Glomerular visceral epithelial cell (primary cell): ENCODE data around the gene A3GALT2.
"Not testable (repeated sequence)": the region's sequence is repeated elsewhere in the genome, so short reads cannot be mapped to it uniquely, and the experiment has no call there.

Experiments used
- DNase-seq: peaks from one replicate; pipeline ENCODE4 v3.0.0-alpha.2; 2016; ENCODE audit errors: extremely low spot score

Gene A3GALT2

DNA sequence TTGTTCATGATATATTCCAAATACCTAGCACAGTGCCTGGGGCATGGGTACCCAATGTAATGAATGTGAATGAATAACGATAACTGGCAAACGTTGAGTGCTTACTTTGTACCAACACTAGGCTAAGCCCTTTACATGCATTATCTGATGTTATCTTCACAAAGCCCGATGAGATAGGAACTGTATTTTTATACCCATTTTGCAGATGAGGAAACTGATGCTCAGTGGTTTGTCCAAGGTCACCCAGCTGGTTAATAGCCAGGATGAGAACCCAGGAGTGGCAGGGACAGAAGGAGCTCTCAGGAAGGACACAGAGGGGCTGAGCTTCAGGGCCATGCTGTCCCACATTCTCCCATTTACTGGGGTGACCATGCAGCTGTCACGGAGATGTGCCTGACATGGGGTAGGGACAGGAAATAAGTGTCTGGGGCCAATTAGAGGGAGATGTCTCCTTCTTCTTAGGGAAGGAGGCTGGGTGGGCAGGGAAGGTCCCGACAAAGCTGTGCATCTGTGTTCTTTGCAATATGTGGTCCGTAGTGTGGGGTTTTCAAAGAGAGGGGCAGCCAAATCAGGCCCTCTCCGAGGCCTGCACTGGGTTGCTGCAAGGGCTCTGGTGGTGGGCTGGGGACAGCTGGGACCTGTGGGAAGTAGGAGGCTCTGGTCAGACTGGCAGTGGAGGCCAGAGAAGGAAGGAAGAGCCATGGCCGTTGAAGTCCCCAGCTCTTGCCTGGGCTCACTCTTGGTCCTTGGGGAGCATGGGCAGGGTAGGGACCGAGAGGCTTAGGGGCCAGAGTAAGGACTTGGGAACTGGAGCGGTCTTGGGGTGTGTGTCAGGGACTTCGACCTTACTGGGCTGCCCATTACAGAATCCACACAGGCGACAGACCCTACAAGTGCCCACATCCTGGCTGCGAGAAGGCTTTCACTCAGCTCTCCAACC lies 26.6 kb downstream of the A3GALT2 start:
- no peak for DNase-seq

- DNase-seq: no peak
Observed at GRCh38 chr1:33292726-33293340, 28.1 kb downstream of the A3GALT2 start.

DNA sequence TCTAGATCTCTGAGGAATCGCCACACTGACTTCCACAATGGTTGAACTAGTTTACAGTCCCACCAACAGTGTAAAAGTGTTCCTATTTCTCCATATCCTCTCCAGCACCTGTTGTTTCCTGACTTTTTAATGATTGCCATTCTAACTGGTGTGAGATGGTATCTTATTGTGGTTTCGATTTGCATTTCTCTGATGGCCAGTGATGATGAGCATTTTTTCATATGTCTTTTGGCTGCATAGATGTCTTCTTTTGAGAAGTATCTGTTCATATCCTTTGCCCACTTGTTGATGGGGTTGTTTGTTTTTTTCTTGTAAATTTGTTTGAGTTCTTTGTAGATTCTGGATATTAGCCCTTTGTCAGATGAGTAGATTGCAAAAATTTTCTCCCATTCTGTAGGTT lies 30.3 kb downstream of the A3GALT2 start:
- not testable (repeated sequence) for DNase-seq

DNA sequence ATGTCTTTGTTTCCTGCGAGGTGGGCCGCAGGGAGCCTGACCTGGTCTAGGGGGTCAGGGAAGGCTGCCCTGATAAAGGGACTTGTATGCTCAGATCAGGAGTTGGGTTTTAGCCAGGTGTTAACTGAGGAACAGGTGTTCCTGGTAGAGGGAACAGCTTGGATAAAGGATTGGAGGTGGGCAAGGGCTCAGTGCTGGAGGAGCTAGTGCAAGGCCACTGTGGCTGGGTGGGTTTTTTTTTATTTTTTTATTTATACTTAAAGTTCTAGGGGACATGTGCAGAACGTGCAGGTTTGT lies 31.1 kb downstream of the A3GALT2 start:
- no peak for DNase-seq

DNA sequence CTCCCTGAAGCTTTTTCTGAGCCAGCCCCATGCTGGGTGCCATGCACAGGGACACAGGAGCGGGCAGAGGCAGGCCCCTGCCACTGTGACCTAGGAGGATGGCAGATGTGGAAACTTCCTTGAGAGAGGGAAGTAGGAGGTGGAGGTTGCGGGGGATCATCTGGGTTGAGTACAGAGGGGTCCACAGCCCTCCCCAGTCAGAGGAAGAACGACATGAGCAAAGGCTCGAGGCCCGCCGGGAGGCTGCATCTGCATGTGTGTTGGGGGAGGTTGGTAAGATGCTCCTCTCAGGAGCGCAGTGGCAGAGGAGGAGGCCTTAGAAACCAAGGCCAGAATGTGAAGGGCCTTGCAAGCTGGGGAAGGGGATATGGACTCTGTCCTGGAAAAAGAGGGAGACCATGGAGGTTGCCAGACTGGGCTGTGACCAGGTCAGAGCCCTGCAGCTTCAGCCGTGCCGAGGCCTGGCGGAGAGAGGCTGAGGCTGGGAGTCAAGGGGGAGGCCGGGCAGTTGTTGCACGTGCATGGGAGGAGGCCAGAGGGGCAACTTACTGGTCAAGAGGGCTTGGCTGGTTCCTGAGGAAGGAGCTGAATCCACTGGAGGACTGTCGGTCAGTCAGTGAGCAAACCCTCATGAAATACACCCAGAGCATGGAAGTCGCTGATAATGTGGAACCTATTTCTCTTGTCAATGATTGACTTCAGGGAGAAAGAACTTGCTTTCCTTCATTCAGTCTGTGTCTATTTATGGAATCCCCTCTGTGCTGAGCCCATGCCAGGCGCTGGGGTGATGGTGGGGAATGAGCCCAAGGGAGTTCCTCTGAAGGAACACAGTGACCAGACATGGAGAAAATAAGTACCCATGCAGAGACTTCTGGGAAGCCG lies 31.7 kb downstream of the A3GALT2 start:
- no peak for DNase-seq

- DNase-seq: no peak
Observed at GRCh38 chr1:33287317-33287716, 33.6 kb downstream of the A3GALT2 start.

- DNase-seq: no peak
Observed at GRCh38 chr1:33286451-33287185, 34.3 kb downstream of the A3GALT2 start.

DNA sequence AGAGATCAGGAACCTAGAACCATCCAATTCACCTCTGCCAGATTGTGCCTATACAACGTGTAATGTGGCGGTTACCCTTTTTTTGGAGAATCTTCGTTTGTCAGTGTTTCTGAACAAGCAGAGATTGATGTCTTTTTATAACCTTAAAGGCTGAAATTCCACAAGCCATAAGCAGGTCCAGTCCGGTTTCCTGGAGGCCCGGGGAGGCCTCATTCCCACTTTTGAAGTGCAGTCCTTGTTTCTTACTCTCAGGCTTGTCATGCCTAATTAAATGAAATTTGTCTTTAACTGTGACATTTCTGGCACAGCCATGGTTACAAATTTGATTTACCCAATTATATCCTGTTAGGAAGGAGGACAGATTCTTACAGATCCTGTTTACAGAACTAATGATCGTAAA lies 36.8 kb downstream of the A3GALT2 start:
- no peak for DNase-seq

DNA sequence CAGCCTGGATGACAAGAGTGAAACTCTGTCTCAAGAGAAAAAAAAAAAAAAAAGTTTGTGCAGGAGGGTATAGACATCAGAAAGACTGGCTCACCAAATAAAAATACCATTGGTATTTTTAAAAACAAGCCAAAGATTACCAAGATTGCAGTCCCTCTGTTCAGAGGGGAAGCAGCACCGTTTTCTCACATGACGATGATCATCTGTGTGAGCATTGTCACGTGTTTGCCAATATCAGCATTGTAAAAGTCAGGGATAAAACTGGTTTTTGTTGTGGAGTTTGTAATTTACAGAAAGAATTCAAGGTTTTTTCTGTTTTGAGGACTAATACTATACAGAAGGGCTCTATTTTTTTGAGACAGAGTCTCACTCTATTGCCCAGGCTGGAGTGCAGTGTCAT lies 38.1 kb downstream of the A3GALT2 start:
- DNase-seq: no peak

- DNase-seq: no peak
Observed at GRCh38 chr1:33281554-33282303, 39.2 kb downstream of the A3GALT2 start.

DNA sequence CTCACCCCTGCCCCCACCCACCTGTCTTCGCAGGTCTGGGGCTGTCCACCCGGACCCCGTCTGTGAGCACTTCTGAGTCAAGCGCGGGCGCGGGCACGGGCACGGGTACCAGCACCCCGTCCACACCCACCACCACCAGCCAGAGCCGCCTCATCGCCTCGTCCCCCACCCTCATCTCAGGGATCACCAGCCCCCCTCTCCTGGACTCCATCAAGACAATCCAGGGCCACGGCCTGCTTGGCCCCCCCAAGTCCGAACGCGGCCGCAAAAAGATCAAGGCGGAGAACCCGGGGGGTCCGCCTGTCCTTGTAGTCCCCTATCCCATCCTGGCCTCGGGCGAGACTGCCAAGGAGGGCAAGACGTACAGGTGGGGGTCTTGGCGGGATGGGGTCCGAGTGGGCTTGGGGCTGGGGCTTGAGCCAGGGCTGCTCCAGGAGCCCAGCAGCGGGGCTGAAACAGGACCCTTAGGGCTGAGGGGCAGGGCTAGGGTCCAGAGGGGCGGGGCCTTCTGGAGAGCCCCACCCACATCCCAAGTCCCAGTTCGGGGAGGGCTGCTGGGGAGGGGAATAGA lies 40.7 kb downstream of the A3GALT2 start:
- DNase-seq: no peak

GRCh38 chr1:33277488-33278084 lies 43.3 kb downstream of the A3GALT2 start:
- DNase-seq: no peak

DNA sequence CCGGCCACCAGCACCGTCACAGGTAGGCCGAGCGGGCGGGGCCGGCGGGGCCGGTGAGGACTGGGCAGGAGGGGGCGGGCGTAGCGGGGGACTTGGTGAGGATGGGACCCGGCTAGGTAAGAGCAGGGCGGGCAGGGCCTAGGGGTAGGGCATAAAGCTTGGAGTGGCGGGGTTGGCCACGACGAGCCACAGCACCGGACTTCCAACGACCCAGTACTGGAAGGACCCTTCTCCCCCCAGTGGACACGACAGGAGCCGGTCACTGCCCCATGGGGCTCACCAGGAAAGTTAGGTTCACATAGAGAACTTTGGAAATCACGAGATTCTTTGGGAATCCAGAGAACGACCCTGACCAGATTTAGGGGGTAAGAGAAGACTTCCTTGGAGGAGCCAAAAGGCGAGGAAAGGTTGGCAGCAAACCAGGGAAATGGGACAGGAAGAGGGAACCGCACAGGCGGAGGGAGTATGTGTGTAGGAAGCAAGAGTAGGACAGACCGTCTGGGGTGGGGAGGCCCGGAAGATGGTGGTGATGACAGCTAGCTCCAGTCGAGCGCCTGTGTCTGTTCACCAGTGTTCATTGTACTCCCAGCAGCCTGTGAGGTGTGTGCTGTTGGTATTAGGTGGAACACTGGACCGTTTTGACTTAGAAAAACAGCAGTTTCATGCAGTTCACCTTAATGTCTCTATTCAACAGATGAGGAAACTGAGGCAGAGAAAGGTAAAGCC lies 44.2 kb downstream of the A3GALT2 start:
- DNase-seq: no peak

- DNase-seq: no peak
Observed at GRCh38 chr1:33275706-33276572, 45.0 kb downstream of the A3GALT2 start.

DNA sequence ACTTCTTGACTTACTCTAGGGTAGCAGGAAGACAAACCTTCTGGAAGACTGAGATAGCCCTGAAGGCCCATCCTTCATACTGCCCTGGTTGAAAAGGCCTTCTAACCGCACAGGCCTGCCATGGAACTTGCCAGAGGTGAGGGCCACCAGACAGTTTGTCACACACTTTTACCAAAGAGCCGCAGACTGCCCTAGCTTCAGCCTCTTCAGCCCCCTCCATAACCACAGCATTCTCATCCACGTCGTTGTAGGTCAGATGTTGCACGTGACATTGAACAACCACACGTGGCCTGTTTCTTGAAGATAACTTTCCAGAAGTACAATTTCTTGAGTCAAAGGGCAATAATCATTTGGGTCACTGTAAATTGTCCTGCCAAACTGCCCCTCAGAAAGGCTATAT lies 45.7 kb downstream of the A3GALT2 start:
- DNase-seq: no peak

DNA sequence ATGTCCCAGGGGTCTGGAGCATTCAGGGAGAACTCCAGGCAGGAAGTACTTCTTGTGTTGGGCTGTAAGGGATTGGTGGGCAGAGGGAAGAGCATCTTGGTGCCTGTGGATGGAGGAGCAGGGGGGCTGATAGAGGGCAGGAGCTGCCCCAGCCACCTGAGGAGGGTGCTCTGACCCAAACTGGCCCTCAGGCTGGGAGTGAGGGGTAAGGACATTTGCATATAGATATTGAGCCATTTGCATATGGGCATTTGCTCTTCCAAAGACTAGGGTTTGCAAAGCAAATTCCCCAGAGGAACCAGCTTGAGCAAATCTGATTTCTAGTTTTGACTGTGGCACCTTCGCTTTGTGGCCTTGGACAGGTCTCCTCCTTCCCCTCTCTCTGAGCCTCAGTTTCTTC lies 46.5 kb downstream of the A3GALT2 start:
- no peak for DNase-seq

- no peak for DNase-seq
Observed at GRCh38 chr1:33273961-33274371, 46.9 kb downstream of the A3GALT2 start.

DNA sequence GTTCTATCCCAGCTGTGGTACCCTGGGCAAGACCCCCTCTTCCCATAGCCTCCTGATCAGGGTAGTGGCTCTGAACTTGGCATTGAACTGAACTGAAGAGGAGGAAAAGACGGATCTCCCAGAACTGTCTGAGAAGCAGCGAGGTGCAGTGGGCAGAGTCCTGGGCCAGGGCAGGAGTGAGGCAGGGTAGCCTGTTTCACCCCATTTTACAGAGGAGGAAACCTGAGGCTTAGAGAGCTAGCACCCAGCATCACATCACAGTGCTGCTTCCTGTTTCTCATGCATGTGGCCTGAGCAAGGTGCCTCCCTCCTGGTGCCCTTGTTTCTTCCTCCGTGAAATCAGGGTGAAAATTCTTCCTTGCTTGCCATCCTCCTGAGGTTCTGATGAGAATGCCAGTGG lies 47.5 kb downstream of the A3GALT2 start:
- no peak for DNase-seq

- DNase-seq: no peak
Observed at GRCh38 chr1:33272930-33273329, 48.0 kb downstream of the A3GALT2 start.
